B cell (primary cell): Measurements from ENCODE around the gene TAF1B. TPM values are rescaled to one million over a fixed set of nuclear protein-coding genes. Genes with fewer than 3 reads are reported as not detected.

ENCODE experiments used
- ATAC-seq: fragments of 200-7000 bp; cut with Tn5 transposase; one replicate; pipeline ENCODE4 v1.10.0; 2021; ENCODE audit warnings: low read depth, mild to moderate bottlenecking, moderate number of reproducible peaks, moderate library complexity
- CTCF ChIA-PET: fragments of 350-600 bp; sonication (Branson Sonifier 250); formaldehyde crosslinking; loops from one replicate; lab custom pipeline; 2021; ENCODE audit warnings: antibody characterized with exemption, inconsistent platforms; lab: Charles Lee
- POLR2A ChIA-PET: fragments of 350-600 bp; sonication (Branson Sonifier 250); formaldehyde crosslinking; loops from one replicate; lab custom pipeline; 2021; ENCODE audit warnings: antibody characterized with exemption; lab: Charles Lee
- DNase-seq: peaks from one replicate; pipeline ENCODE4 v3.0.0; 2013
- H2AFZ ChIP-seq: 2 replicates; pipeline ENCODE4 v1.6.1; 2012; ENCODE audit warnings: mild to moderate bottlenecking, low read depth, low read length; ENCODE audit not compliant: insufficient read depth, poor library complexity, severe bottlenecking
- H3K27ac ChIP-seq, 2 donors: 1 replicate in 1 of 2; 2 replicates in 1 of 2; pipeline ENCODE4 v1.5.1; 2012 to 2013; ENCODE audit warnings: low read length in 2 of 2, mild to moderate bottlenecking in 2 of 2, moderate library complexity in 1 of 2
- H3K27me3 ChIP-seq, 4 experiments: fragments of 200-600 bp in 1 of 4; sonication (generic) in 1 of 4; replicated peaks in 1 of 4; 1 replicate in 2 of 4; 2 replicates in 2 of 4; pipeline versions ENCODE4 v1.6.1 to v1.7.0; 2013 to 2016; ENCODE audit warnings: low read length in 3 of 4, mild to moderate bottlenecking in 2 of 4, mixed read lengths in 1 of 4, moderate library complexity in 1 of 4; ENCODE audit not compliant: insufficient read depth in 4 of 4, control insufficient read depth in 3 of 4; ENCODE audit errors: control extremely low read depth in 1 of 4
- H3K36me3 ChIP-seq, 2 experiments: replicated peaks in 1 of 2; 1 replicate in 1 of 2; 2 replicates in 1 of 2; pipeline versions ENCODE4 v1.6.1 to v1.7.1; 2013; ENCODE audit warnings: low read length in 1 of 2; ENCODE audit not compliant: insufficient read depth in 2 of 2, control insufficient read depth in 1 of 2; ENCODE audit errors: control extremely low read depth in 1 of 2, extremely low read depth in 1 of 2
- H3K4me1 ChIP-seq, 2 donors: fragments of 200-600 bp in 1 of 2; sonication (generic) in 1 of 2; 1 replicate in 1 of 2; 2 replicates in 1 of 2; pipeline versions ENCODE4 v1.5.1 to v1.6.1; 2013 to 2017; ENCODE audit warnings: low read length in 2 of 2; ENCODE audit not compliant: control insufficient read depth in 2 of 2, insufficient read depth in 2 of 2
- H3K4me2 ChIP-seq: replicated peaks from 2 replicates; pipeline ENCODE3; 2012; ENCODE audit warnings: mild to moderate bottlenecking, low read depth, low read length; ENCODE audit not compliant: poor library complexity, severe bottlenecking
- H3K4me3 ChIP-seq, 5 experiments: fragments of 200-600 bp in 1 of 5; sonication (generic) in 1 of 5; 1 replicate in 3 of 5; 2 replicates in 2 of 5; pipeline versions ENCODE4 v1.5.1 to v1.7.0; 2011 to 2016; ENCODE audit warnings: low read length in 4 of 5, mild to moderate bottlenecking in 4 of 5, low read depth in 2 of 5, control low read depth in 1 of 5, moderate library complexity in 1 of 5; ENCODE audit not compliant: insufficient read depth in 1 of 5; ENCODE audit errors: control extremely low read depth in 1 of 5, extremely low read depth in 1 of 5
- H3K79me2 ChIP-seq: fragments of 200-600 bp; sonication (generic); one replicate; pipeline ENCODE4 v1.6.0; 2016; ENCODE audit warnings: low read length; ENCODE audit not compliant: control insufficient read depth, insufficient read depth
- H3K9ac ChIP-seq: fragments of 200-600 bp; sonication (generic); 2 replicates; pipeline ENCODE4 v1.6.1; 2017; ENCODE audit warnings: mild to moderate bottlenecking, low read length, moderate library complexity
- H3K9me3 ChIP-seq, 3 donors: one replicate each; pipeline versions ENCODE4 v1.6.1 to v1.7.1; 2013; ENCODE audit warnings: low read length in 2 of 3; ENCODE audit not compliant: control insufficient read depth in 2 of 3, insufficient read depth in 1 of 3; ENCODE audit errors: control extremely low read depth in 1 of 3
- H4K20me1 ChIP-seq: 2 replicates; pipeline ENCODE4 v1.6.0; 2012; ENCODE audit warnings: mild to moderate bottlenecking, low read length; ENCODE audit not compliant: insufficient read depth, control insufficient read depth, poor library complexity, severe bottlenecking
- H3K27ac Mint-ChIP-seq: one replicate; pipeline ENCODE4 v1.8.0; 2021; ENCODE audit warnings: mixed read lengths
- H3K27me3 Mint-ChIP-seq: one replicate; pipeline ENCODE4 v1.8.0; 2021; ENCODE audit warnings: mixed read lengths
- H3K4me1 Mint-ChIP-seq: one replicate; pipeline ENCODE4 v1.8.0; 2021; ENCODE audit warnings: mixed read lengths
- H3K4me3 Mint-ChIP-seq: one replicate; pipeline ENCODE4 v1.8.0; 2021; ENCODE audit warnings: mixed read lengths
- H3K9me3 Mint-ChIP-seq: one replicate; pipeline ENCODE4 v1.8.0; 2022; ENCODE audit warnings: mixed read lengths; ENCODE audit not compliant: insufficient read depth
- CTCF ChIP-seq: fragments of 200-600 bp; IDR thresholded peaks from one replicate; pipeline ENCODE4 v1.8.0; 2022; ENCODE audit warnings: antibody characterized with exemption, mild to moderate bottlenecking
- EZH2 ChIP-seq: IDR thresholded peaks from 2 replicates; pipeline ENCODE4 v1.6.1; 2012; ENCODE audit warnings: borderline replicate concordance, low read depth, mild to moderate bottlenecking, moderate library complexity, low read length; ENCODE audit not compliant: insufficient read depth, poor library complexity, severe bottlenecking
- whole genome bisulfite sequencing: methylation state at CpG from one replicate; pipeline ENCODE4 v1.1.5; 2013; ENCODE audit warnings: missing lambda C conversion rate; ENCODE audit not compliant: insufficient coverage; 5-methylcytosine and 5-hydroxymethylcytosine counted together
- intact Hi-C: fragments of 100-400 bp; cut with micrococcal nuclease; formaldehyde crosslinking; loops from one replicate; pipeline ENCODE4 v1.10.0; 2022
- polyA plus RNA-seq: library from polyadenylated mRNA; depleted of rRNA; stranded (reverse); fragments of >200 nt; gene quantifications from 2 replicates; pipeline ENCODE4 v1.2.3, GENCODE V29; 2012
- total RNA-seq, 2 donors: library from RNA; stranded (reverse); fragments of 120-200 nt in 1 of 2; gene quantifications; 1 replicate in 1 of 2; 2 replicates in 1 of 2; pipeline versions ENCODE4 v1.2.3 to v1.2.4, GENCODE V29; 2013 to 2022

Gene TAF1B
- total and polyA plus RNA-seq, 2 donors (not counting 1 experiment from before 2014, with no cell fraction given) = 4.5 to 25.5 TPM

GRCh38 chr2:9800975-9801726, 42.1 kb upstream of the TAF1B start:
- H3K36me3 ChIP-seq = no peaks in the 10 kb centered on the region
- peaks cover 7% of the 10 kb centered on the region for H3K27me3 Mint-ChIP-seq
- POLR2A ChIA-PET = no interaction called here
- CTCF ChIA-PET = interaction anchor here (0.8 to 5.9 kb wide), 7 partner anchors 13 to 339 kb away, joined by 3 to 47 read pairs (median 5); no protein-coding TSS in a partner anchor
- H3K4me3 ChIP-seq = no peak overlapping the region
- H3K79me2 ChIP-seq = no peaks in the 10 kb centered on the region
- no peak overlapping the region for H2AFZ ChIP-seq
- peaks cover 23% of the 10 kb centered on the region for H3K4me1 Mint-ChIP-seq
- no peaks in the 10 kb centered on the region for H3K9me3 Mint-ChIP-seq
- DNase-seq (no peak), ATAC-seq (no peak)
- H3K27ac ChIP-seq = no peak overlapping the region
- WGBS = 82% methylated on average over 24 of the region's 25 CpGs
- H3K4me2 ChIP-seq = no peak overlapping the region
- H4K20me1 ChIP-seq = no peaks in the 10 kb centered on the region
- peaks cover 0 to 4% (median 2%) of the 10 kb centered on the region in 4 experiments for H3K27me3 ChIP-seq
- TF ChIP-seq EZH2 (no peak), CTCF (no peak)
- no peak overlapping the region for H3K9ac ChIP-seq
- intact Hi-C loops = no loop called here
- H3K27ac Mint-ChIP-seq = no peak overlapping the region
- no peak overlapping the region for H3K4me3 Mint-ChIP-seq
- H3K4me1 ChIP-seq = peaks cover 13 to 20% of the 10 kb centered on the region in 2 donors
- peaks cover 0 to 3% (median 0%) of the 10 kb centered on the region in 3 donors for H3K9me3 ChIP-seq

- CTCF ChIA-PET = interaction anchor here (1.4 to 5.9 kb wide), 2 partner anchors 182 to 244 kb away, joined by 5 to 47 read pairs; no protein-coding TSS in a partner anchor
- 79% methylated on average over 8 of the region's 8 CpGs for WGBS
Observed at GRCh38 chr2:9802576-9802993, 40.7 kb upstream of the TAF1B start.

More at GRCh38 chr2:9802576-9802993, 40.7 kb upstream of the TAF1B start:
- Histone ChIP-seq H3K27me3 (peaks cover 0 to 4% (median 2%) of the 10 kb centered on the region in 4 experiments), H3K27ac (no peak overlapping the region), H3K4me2 (no peak overlapping the region), H2AFZ (no peak overlapping the region), H3K4me1 (peaks cover 13 to 20% of the 10 kb centered on the region in 2 donors), H3K4me3 (no peak overlapping the region), H4K20me1 (no peaks in the 10 kb centered on the region), H3K79me2 (no peaks in the 10 kb centered on the region), H3K9ac (no peak overlapping the region), H3K36me3 (no peaks in the 10 kb centered on the region), H3K9me3 (peaks cover 0 to 3% (median 0%) of the 10 kb centered on the region in 3 donors)
- Mint-ChIP-seq H3K27me3 (peaks cover 7% of the 10 kb centered on the region), H3K4me3 (no peak overlapping the region), H3K9me3 (no peaks in the 10 kb centered on the region), H3K4me1 (peaks cover 23% of the 10 kb centered on the region), H3K27ac (no peak overlapping the region)
- ATAC-seq = no peak
- TF ChIP-seq CTCF = no peak
- no peak for TF ChIP-seq EZH2
- intact Hi-C loops = no loop called here
- POLR2A ChIA-PET = no interaction called here
- DNase-seq = no peak
